Kidney tubule cell (primary cell): ENCODE measurements around the gene MLXIPL.
A peak's percentile ranks its signal among the peaks of the same experiment; 100 is the strongest.
"Not testable (repeated sequence)": the region's sequence is repeated elsewhere in the genome, so short reads cannot be mapped to it uniquely, and the experiment has no call there.

Source experiments
- DNase-seq: peaks from one replicate; pipeline ENCODE4 v3.0.0-alpha.2; 2018; ENCODE audit warnings: low spot score

Gene MLXIPL, protein sequence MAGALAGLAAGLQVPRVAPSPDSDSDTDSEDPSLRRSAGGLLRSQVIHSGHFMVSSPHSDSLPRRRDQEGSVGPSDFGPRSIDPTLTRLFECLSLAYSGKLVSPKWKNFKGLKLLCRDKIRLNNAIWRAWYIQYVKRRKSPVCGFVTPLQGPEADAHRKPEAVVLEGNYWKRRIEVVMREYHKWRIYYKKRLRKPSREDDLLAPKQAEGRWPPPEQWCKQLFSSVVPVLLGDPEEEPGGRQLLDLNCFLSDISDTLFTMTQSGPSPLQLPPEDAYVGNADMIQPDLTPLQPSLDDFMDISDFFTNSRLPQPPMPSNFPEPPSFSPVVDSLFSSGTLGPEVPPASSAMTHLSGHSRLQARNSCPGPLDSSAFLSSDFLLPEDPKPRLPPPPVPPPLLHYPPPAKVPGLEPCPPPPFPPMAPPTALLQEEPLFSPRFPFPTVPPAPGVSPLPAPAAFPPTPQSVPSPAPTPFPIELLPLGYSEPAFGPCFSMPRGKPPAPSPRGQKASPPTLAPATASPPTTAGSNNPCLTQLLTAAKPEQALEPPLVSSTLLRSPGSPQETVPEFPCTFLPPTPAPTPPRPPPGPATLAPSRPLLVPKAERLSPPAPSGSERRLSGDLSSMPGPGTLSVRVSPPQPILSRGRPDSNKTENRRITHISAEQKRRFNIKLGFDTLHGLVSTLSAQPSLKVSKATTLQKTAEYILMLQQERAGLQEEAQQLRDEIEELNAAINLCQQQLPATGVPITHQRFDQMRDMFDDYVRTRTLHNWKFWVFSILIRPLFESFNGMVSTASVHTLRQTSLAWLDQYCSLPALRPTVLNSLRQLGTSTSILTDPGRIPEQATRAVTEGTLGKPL

DNA sequence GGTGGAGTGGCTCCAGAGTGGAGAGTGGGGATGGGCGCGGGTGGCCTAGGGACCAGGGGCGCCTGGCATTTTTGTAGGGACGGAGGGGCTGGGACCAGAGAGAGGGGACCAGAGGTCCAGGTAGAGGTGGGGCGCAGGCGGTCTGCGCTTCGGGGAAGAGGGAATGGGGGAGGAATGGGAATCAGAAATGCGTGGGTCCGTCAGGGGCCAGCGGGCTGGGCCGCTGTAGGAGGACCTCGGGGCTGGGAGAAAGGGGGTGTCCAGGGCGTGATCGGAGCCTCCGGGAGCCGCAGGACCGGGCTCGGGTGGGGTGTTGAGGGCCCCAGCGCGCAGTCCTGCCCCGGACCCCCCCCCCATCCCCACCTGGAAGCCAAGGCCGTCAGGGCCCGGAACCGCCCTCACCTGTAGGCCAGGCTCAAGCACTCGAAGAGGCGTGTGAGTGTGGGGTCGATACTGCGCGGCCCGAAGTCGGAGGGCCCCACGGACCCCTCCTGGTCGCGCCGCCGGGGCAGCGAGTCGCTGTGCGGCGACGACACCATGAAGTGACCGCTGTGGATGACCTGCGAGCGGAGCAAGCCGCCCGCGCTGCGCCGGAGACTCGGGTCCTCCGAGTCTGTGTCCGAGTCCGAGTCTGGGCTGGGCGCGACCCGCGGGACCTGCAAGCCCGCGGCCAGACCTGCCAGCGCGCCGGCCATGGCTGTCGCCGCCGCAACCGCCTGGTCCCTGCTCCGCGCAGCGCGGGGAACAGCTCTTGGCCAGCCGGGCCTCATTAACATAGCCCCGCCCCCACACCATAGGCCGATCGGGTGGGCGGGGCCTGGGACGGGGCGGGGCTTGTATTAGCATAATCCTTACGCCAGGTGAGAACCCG is at the start of gene MLXIPL:
MLXIPL (minus strand) TSS at position 725 of the 871 bp plus-strand sequence; CDS start at position 695, 30 bp downstream.
- DNase-seq = peak; percentile 77

- no peak for DNase-seq
Observed at GRCh38 chr7:73671857-73672445, 47.6 kb upstream of the MLXIPL start.

DNA sequence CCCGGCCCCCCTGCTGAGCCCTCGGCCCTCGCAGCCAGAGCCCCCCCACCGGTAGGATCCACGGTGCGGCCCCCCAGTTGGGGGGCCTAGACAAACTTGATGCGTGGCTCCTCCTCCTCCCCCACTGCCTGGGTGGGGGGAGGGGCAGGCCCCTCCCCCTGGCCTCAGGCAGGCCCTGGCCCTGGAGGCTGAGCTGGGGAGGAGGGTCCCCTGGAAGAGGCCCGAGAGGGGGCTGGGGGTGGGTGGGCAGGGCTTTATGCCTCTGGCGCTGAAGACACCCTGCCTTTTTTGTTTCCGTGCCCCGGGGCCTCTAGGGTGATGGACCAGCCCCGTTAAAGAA is 47.0 kb upstream of the MLXIPL start:
- no peak for DNase-seq

- no peak for DNase-seq
Observed at GRCh38 chr7:73669858-73670385, 45.6 kb upstream of the MLXIPL start.

- peak; percentile 44 for DNase-seq
Observed at GRCh38 chr7:73669288-73669701, 45.0 kb upstream of the MLXIPL start.

- peak; percentile 43 for DNase-seq
Observed at GRCh38 chr7:73668886-73669230, 44.5 kb upstream of the MLXIPL start.

DNA sequence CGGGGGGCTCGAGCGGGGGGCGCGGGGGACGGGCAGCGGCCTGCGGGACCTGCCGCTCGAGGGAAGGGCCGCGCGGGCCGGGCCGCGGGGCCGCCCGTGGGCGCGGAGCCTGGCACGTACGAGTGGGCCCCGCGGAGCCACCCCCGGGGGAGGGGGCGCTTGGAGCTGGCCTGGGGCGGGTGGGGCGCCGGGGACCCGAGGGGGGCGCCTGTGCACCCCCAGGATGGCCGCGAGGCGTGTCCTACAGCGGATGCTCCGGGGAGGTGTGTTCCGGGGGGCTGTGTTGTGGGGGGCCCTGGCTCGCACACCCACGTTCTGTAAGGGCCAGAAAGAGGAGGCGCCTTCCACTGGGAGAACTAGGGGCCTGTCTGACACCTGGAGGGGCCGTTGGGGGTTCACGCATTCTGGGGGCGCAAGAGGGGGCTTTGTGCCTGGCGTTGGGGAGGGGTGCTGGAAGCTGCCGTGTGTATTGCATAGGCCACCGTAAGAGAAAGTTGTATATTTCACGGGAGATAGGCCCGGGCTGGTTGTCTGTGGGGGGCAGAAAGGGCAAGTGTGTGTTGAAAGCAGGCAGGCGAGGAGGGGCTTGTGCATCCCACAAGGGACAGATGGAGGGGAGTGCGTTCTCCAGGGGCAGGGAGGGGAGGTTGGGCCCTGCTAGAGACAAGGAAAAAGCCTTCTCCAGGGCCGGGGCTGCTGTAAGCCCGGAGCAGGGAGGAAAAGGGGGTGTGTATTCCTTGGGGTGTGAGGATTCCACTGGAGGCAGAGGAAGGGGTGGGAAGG is 44.0 kb upstream of the MLXIPL start:
- DNase-seq = no peak

DNA sequence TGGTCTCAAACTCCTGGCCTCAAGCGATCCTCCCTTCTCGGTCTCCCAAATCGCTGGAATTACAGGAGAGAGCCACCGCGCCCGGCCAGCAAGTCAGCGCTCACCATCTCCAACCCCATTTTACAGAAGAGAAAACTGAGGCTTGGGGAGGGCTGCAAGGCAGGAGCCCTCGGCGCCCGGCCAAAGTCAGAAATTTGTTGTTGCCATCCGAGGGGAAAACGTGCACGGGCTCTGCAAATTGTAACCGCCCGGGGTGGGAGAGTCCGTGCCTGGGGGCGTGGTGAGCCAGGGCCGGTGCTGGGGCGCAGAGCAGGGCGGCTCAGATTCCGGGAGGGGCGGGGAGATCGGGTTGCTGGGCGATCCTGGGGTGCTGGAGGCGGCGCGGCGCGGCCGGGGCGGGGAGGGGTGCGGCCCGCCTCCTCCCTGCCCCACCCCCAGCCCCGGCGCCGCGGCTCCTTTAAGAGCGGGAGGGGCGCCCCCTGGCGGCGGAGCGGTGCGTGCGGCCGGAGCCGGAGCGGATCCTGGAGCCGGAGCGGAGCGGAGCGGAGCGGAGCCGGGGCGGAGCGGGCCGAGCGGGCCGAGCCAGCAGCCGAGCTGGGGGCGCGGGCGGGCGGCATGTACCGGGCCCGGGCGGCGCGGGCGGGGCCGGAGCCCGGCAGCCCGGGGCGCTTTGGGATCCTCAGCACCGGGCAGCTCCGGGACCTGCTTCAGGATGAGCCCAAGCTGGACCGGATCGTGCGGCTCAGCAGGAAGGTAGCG is 43.2 kb upstream of the MLXIPL start, which contains the start of gene VPS37D:
VPS37D (plus strand) TSS at position 488 of the 759 bp plus-strand sequence; CDS start at position 616, 128 bp downstream.
- DNase-seq = peak; percentile 85

DNA sequence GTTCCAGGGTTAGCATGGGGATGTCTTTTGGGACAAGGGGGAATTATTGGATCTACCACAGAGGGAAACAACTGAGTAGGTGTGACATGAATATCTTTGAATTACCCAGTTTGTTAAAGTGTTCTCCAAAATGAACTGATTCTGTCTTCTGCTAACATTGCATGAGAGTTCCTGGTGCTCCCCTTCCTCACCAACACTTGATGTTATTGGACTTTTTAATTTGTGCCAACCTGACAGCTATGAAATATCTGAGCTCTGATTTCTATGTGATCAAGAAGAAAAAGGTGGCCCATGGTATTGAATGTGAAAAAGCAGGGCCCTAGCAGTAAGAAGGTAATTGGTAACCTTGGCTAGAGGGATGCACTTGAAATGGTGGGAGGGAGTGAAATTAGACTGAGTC is 38.7 kb upstream of the MLXIPL start:
- no peak for DNase-seq

- DNase-seq = not testable (repeated sequence)
Observed at GRCh38 chr7:73660594-73660993, 36.3 kb upstream of the MLXIPL start.

DNA sequence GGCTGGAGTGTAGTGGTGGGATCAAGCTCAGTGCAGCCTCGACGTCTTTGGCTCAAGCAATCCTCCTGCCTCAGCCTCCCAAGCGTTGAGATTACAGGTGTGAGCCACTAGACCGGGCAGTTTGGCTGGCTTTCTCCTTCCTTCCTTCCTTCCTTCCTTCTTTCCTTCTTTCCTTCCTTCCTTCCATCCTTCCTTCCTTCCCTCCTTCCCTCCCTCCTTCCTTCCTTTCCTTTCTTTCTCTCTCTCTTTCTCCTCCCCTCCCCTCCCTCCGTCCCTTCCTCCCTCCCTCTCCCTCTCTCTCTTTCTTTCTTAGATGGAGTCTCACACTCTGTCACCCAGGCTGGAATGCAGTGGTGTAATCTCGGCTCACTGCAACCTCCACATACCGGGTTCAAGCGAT is 35.7 kb upstream of the MLXIPL start:
- no peak for DNase-seq

DNA sequence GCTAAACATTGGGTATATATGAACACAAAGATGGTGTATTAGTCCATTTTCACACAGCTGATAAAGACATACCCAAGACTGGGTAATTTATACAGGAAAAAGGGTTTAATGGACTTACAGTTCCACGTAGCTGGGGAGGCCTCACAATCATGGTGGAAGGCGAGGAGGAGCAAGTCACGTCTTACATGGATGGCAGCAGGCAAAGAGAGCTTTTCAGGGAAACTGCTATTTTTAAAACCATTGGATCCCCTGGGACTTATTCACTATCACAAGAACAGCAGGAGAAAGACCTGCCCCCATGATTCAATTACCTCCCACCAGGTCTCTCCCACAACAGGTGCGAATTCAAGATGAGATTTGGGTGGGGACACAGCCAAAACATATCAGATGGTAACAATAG is 31.0 kb upstream of the MLXIPL start:
- DNase-seq = not testable (repeated sequence)

DNA sequence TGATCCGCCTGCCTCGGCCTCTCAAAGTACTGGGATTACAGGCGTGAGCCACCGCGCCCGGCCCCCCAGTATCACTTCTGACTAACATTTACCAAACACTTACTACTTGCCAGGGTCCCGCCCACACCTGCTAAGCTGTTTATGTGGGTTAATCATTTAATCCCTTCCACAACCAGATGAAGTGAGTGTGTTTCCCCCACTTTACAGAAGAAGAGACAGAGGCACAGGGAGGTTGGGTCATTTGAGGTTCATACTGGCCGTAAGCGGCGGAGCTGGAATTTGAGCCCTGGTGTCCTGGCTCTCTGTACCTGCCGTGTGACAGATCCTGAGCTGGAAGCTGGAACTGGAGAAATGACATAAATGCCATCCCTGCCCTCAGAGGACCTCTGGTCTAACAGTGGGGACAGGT is 28.2 kb upstream of the MLXIPL start:
- peak; percentile 62 for DNase-seq

DNA sequence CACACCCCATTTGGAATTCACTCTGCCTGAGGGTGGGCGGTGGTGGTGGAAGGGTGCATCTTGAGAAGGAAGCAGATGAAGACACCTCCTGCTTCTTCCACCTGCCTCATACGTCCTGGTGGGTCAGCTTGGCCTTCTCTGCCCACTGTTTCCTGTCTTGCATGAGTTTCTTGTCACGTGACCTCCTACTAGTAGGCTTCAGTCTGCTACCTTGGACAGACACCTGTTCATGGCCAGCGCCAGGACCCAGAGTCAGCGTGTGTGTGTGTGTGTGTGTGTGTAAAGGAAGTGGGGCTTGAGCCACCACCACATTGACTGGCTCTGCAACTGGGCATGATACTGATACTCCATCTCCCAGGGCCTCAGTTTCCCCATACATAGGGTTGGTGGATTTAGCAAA is 26.2 kb upstream of the MLXIPL start:
- DNase-seq = no peak

DNA sequence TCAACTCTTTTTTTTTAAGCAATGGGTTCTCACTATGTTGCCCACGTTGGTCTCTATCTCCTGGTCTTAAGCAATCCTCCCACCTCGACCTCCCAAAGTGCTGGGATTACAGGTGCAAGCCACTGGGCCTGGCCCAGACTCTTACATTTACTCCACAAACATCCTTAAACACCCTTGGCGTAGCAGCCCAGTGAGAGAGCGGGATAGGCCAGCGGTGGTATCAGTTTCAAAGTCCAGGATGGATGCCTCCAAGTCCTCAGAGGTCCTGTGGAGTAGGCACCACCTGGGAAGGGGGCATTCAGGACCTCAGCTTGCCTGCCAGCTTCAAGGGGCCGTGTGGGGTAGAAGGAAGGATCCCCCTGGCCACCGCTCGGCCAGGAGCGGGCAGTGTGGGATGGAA is 25.3 kb upstream of the MLXIPL start:
- DNase-seq = no peak

DNA sequence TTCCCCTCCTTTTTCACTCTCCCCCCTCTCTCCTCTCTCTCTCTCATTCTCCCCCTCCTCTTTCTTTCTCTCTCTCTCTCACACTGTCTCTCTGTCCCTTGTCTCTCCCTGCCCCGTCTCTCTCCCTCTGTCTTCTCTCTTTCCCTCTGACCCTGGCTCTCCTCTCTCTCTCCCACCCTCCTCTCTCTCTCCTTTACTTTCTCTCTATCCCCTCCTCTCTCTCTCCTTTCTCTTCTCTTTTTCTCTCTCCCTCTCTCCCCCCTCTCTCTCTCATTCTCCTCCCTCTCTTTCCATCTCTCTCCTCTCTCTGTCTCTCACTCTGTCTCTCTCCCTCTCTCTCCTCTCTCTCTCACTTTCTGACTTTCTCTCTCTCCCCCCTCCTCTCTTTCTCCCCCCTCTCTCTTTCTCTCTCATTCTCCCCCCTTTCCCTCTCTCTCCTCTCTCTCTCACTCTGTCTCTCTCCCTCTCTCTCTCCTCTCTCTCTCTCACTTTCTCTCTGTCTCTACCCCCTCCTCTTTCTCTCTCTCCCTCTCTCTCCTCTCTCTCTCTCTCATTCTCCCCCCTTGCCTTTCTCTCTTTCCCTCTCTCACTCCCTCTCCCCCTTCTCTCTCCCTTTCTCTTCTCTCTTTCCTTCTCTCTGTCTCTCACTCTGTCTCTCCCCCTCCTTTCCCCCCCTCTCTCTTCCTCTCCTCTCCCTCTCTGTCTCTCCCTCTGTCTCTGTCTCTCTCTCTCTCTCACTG is 24.4 kb upstream of the MLXIPL start:
- no peak for DNase-seq

DNA sequence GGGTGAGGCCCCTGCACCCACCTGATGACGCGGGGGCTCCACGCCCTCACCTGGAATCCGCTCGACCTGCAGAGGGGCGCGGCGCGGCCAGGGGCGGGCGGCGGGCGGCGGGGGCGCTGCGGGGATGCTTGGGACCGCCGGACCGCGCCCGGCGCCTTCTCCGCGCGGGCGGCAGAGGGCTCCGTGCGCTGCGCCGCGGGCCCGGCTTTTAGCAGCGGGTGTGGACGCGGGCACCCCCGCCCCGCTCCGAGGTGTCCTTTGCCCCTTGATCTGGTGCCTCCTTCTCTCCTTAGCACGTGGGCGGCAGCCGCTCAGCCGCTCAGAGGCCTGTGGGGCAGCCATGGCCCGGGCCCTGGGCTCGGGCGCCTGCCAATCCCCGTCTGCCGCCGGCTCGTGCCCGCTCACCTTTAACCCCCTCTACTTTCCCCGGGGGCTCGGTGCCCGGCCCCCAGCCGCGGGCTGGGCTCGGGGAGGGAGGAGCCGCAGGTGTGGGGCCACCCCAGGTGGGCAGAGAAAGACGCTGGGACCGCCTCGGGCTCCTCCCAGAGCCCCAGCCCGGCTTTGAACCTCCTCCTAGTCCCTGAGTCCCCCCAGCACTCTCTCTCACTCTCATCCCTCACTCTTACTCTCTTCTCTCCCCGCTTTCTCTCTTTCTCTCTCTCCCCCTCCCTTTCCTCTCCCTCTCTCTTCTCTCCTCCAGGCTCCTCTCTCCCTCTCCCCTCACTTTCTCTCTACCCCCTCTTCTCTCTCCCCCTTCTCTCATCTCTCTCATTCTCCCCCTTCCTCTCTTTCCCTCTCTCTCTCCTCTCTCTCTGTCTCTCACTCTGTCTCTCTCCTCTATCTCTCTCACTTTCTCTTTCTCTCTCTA is 23.6 kb upstream of the MLXIPL start:
- no peak for DNase-seq
